DMS114 treated with DMSO at 0.1 percent for 48 hours (cell line): ENCODE data around the gene EZR.
"Not testable (repeated sequence)": the region's sequence is repeated elsewhere in the genome, so short reads cannot be mapped to it uniquely, and the experiment has no call there.

Experiments
- DNase-seq: peaks from one replicate; lab custom pipeline; 2025; ENCODE audit not compliant: unreplicated experiment; lab: John Stamatoyannopoulos, UW

The EZR gene

GRCh38 chr6:158843751-158844683 is 24.8 kb upstream of the EZR start:
- DNase-seq = no peak

GRCh38 chr6:158841358-158841757 is 22.2 kb upstream of the EZR start:
- DNase-seq = no peak

GRCh38 chr6:158840465-158840864 is 21.3 kb upstream of the EZR start:
- no peak for DNase-seq

GRCh38 chr6:158839796-158840195 is 20.6 kb upstream of the EZR start:
- DNase-seq = no peak

- DNase-seq = not testable (repeated sequence)
Observed at GRCh38 chr6:158838790-158839189, 19.6 kb upstream of the EZR start.

- DNase-seq = no peak
Observed at GRCh38 chr6:158837684-158838625, 18.8 kb upstream of the EZR start.

- no peak for DNase-seq
Observed at GRCh38 chr6:158836625-158837311, 17.6 kb upstream of the EZR start.

- DNase-seq = no peak
Observed at GRCh38 chr6:158835616-158836221, 16.6 kb upstream of the EZR start.

- DNase-seq = no peak
Observed at GRCh38 chr6:158834675-158835385, 15.7 kb upstream of the EZR start.

- DNase-seq = not testable (repeated sequence)
Observed at GRCh38 chr6:158832807-158833206, 13.6 kb upstream of the EZR start.

GRCh38 chr6:158832026-158832425 is 12.9 kb upstream of the EZR start:
- DNase-seq = no peak

- no peak for DNase-seq
Observed at GRCh38 chr6:158831571-158831970, 12.4 kb upstream of the EZR start.

GRCh38 chr6:158830736-158831135 is 11.6 kb upstream of the EZR start:
- no peak for DNase-seq

- no peak for DNase-seq
Observed at GRCh38 chr6:158828807-158829206, 9.6 kb upstream of the EZR start.

- DNase-seq = no peak
Observed at GRCh38 chr6:158826819-158827501, 7.8 kb upstream of the EZR start.

- DNase-seq = no peak
Observed at GRCh38 chr6:158825951-158826306, 6.8 kb upstream of the EZR start.

- no peak for DNase-seq
Observed at GRCh38 chr6:158825038-158825950, 6.1 kb upstream of the EZR start.

GRCh38 chr6:158823616-158824015 is 4.4 kb upstream of the EZR start:
- DNase-seq = not testable (repeated sequence)
